HG02943 (cell line): Measurements from ENCODE around the gene PYROXD2.
"Not testable (repeated sequence)": the region's sequence is repeated elsewhere in the genome, so short reads cannot be mapped to it uniquely, and the experiment has no call there.

Source experiments
- ATAC-seq: cut with Tn5 transposase; IDR thresholded peaks from one replicate; pipeline ENCODE4 v1.9.1; 2021; ENCODE audit warnings: mild to moderate bottlenecking, low read depth, moderate library complexity; ENCODE audit not compliant: unreplicated experiment

The PYROXD2 gene

GRCh38 chr10:98370831-98371820 is 43.9 kb downstream of the PYROXD2 start:
- no peak for ATAC-seq

- no peak for ATAC-seq
Measured at GRCh38 chr10:98369801-98370200, 45.2 kb downstream of the PYROXD2 start.

GRCh38 chr10:98368644-98369043 is 46.3 kb downstream of the PYROXD2 start:
- no peak for ATAC-seq

- no peak for ATAC-seq
Measured at GRCh38 chr10:98367604-98368451, 47.2 kb downstream of the PYROXD2 start.

- no peak for ATAC-seq
Measured at GRCh38 chr10:98366062-98366530, 48.9 kb downstream of the PYROXD2 start.

- no peak for ATAC-seq
Measured at GRCh38 chr10:98365406-98366061, 49.4 kb downstream of the PYROXD2 start.

DNA sequence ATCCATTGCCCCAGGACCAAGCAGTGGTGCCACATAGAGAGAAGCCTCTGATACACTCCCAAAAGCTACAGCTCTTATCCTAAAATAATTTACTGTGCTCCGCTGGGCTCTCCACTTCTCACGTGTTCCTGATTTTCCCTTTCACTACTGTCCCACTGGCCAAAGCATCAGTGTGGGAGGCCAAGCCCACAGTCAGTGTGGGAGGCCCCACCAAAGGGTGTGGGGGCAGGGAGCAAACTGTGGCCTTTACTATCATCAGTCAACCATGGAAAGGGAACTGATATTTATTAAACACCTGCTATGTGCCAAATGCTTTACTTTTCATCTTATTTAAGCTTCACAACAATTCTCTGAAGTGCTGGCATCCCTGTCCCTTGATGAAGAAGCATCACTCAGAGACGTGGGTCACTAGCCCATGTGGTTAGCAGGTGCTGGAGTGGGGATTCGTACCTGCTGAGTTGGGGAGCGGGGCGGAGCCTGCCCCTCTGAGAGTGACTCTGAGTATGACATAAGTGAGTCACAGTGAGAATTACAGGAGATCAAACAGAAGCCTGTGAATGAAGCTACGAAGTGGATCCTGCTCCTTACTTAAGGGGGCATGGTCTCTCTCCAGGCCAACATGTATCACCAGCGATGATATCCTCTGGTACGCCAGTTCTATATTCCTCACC is 50.4 kb downstream of the PYROXD2 start:
- no peak for ATAC-seq

- no peak for ATAC-seq
Measured at GRCh38 chr10:98363220-98363619, 51.8 kb downstream of the PYROXD2 start.

DNA sequence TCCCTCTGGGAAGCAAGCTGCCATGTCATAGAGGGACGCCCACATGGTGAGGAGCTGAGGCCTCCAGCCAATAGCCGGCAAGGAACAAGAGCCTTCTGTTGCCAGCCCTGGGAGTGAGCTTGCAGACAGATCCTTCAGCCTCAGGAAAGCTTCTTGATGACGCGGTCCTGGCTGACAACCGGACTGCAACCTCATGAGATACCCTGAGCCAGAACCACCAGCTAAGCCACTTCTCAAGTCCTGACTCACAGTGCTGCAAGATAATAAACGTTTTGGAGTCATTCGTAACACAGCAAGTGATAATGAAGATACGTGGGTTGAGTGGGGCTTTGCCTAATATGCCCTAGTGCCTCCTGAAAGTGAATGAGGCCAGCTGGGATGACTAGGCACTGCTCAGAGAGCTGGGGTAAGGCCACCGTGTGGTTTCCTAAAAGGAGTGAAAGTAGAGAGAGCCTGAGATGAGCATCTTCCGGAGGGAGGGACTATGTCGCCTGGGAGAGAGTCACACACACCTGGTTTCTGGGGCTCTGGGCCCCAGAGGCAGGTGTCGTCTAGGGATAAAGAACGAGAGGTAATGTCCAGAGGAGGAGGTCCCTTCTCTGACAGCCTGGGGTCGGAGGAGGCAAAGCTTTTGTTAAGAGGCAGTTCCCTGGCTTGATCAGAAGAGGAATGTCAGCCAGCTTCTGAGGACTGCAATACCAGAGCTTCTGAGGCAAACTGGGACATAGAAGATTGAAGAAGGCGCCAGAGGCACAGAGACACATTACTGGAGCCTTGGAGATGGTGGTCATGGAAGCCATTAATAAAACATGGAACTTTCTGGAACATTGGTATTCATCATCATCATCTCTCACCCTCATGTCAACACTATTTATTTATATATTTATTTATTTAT is 53.6 kb downstream of the PYROXD2 start:
- peak; percentile 77 for ATAC-seq

DNA sequence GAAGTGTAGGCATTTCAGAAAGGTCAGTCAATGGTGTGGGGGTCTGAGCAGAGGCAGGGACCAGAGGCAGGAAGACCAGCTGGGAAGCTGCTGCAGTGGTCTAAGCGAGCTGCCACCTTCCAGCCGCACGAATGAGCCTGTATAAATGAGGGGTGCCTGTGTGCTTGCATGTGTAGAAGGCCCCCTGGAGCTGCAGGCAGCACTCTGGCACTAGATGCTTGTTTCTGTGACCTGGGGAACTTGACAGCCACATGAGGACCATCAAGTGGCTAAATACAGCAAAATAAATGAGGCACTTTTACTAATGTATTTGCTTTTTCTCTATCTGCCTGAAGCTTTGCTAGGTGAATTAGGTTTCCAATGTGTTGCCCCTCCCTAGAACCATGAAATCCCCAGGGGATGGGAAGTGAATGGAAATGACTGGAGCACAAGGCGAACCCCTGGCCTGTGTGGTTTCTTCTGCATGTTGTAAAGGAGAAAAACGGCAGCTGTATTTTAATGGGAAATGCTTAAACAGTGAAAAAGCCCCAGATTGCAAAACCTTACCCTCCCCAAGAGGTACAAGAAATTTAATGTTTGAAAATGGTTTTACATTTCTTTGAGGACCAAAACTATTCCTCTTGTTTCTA is 57.7 kb downstream of the PYROXD2 start:
- ATAC-seq: no peak

- no peak for ATAC-seq
Measured at GRCh38 chr10:98354491-98354890, 60.5 kb downstream of the PYROXD2 start.

DNA sequence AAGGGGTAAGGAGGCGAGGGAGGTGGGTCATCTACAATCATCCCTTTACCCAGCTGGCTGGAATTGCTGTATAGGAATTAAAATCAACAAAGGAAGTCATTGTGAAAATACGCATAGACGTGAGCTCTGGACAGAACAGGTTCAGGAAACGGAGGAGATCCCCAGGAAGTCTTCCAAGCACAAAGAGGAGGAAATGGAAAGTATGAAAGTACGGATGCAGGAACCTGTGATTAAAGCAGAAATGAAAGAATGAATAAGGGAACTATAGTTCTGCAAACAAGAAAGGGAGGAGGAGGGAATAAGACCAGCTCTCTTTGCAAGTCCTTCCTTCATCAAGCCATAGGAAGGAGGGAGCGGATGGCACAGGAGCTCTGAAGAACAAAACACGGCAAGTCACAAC is 61.8 kb downstream of the PYROXD2 start:
- ATAC-seq: no peak

DNA sequence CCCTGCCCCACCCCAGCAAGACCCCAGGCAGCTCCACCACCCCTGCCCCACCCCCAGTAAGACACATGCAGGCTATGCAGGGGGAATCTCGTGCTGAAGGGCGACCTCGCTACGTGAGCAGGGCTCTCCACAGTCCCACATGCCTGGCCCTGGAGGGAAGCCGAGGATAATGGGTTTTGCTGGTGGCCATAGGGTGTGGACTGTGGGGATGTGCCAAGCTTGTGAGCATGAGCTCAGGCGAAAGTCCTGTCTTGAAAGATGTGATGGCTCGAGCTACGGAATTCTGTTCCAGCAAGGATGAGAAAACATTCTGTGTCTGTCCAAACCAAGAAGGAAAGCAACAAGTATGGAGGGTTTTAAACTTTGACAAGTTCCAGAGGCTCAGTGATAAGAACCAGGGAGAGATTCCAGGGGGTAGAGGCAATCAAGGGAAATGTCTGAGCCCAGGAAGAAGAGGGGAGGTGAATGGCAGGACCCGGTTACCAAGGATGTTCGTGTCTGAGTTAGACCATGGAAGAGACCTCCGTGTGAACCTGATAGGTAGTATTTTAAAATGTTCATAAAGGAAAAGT is 63.1 kb downstream of the PYROXD2 start:
- no peak for ATAC-seq

DNA sequence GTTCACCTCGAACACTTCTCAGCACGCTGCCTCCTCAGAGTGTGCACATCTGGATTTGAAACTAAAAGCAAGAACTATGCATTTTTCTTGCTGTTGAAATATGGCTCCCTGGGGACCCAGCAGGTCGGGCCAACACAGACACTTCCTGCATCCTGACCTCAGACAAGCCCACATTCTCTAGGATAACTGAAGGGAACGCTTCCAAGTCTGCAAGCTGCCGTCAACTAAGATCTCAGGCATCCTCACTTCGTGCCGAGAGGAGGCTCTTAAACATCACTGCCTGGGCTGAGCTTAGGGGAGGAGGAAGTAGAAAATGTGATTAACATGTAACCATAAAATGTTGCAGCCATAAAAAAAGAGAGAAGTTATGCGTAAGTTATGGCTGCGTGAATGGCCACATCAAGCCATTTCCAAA is 65.5 kb downstream of the PYROXD2 start:
- no peak for ATAC-seq

- no peak for ATAC-seq
Measured at GRCh38 chr10:98346847-98347246, 68.1 kb downstream of the PYROXD2 start.

DNA sequence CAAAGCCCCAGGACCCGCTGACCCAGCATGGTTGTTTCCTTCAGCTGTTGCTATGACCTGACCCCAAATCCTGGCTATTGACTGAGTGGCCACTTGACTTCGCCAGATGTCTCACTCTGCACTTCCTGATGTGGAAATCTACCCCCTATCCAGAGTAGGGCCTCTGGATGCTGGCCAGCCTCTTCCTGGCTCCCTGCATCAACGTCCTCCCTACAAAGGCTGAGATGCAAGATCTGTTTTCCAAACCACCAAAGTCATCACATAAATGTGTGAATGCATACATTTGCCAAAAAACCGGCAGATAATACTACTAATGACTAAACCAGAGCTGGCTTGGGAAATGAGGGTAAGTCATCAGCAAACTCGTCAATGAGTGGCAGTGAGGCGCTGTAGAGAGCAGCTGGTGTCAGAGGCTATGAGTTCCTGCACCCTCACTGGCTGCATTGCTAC is 70.4 kb downstream of the PYROXD2 start:
- no peak for ATAC-seq

- not testable (repeated sequence) for ATAC-seq
Measured at GRCh38 chr10:98341701-98342100, 73.3 kb downstream of the PYROXD2 start.

- no peak for ATAC-seq
Measured at GRCh38 chr10:98340940-98341310, 74.1 kb downstream of the PYROXD2 start.
